GM12864 (cell line): ENCODE data around the gene ULK1.
A peak's percentile ranks its signal among the peaks of the same experiment; 100 is the strongest.
"Not testable (repeated sequence)": the region's sequence is repeated elsewhere in the genome, so short reads cannot be mapped to it uniquely, and the experiment has no call there.

Experiments used
- DNase-seq: peaks from one replicate; pipeline ENCODE4 v3.0.0-alpha.2; 2011; ENCODE audit warnings: low read depth
- H3K4me3 ChIP-seq: 2 replicates; pipeline ENCODE4 v1.5.1; 2011; ENCODE audit warnings: mild to moderate bottlenecking, low read depth, low read length, control low read depth
- TF ChIP-seq, protein P1 (sequence below): IDR thresholded peaks from 2 replicates; pipeline ENCODE4 v1.5.1; 2011; ENCODE audit warnings: low read depth, mild to moderate bottlenecking, moderate library complexity, low read length, control low read depth, inconsistent platforms; ENCODE audit errors: missing control alignments

Gene ULK1

GRCh38 chr12:131883521-131883900 lies 10.9 kb upstream of the ULK1 start:
- no peak for DNase-seq

GRCh38 chr12:131885076-131885475 lies 9.3 kb upstream of the ULK1 start:
- not testable (repeated sequence) for H3K4me3 ChIP-seq, DNase-seq

More at GRCh38 chr12:131883521-131883900, 10.9 kb upstream of the ULK1 start:
- TF ChIP-seq, protein P1, sequence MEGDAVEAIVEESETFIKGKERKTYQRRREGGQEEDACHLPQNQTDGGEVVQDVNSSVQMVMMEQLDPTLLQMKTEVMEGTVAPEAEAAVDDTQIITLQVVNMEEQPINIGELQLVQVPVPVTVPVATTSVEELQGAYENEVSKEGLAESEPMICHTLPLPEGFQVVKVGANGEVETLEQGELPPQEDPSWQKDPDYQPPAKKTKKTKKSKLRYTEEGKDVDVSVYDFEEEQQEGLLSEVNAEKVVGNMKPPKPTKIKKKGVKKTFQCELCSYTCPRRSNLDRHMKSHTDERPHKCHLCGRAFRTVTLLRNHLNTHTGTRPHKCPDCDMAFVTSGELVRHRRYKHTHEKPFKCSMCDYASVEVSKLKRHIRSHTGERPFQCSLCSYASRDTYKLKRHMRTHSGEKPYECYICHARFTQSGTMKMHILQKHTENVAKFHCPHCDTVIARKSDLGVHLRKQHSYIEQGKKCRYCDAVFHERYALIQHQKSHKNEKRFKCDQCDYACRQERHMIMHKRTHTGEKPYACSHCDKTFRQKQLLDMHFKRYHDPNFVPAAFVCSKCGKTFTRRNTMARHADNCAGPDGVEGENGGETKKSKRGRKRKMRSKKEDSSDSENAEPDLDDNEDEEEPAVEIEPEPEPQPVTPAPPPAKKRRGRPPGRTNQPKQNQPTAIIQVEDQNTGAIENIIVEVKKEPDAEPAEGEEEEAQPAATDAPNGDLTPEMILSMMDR: no peak
- H3K4me3 ChIP-seq: no peak overlapping the region

DNA sequence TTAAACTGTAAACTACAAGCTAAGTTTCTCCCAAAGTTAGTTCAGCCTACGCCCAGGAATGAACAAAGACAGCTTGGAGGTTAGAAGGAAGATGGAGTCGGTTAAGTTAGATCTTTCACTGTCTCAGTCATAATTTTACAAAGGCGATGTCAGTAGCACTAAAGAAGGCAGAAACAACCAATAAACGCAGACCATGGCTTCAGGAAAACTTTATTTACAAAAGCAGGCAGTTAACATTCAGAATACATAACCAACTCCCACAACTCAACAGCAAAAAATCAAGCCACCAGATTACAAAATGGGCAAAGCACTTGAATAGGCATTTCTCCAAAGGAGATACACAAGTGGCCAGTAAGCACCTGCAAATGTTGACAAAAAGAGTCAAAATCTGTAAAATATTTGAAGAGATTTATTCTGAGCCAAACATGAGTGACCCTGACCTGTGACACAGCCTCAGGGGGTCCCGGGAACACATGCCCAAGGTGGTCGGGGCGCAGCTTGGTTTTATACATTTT lies 8.8 kb upstream of the ULK1 start:
- TF ChIP-seq, protein P1: no peak
- no peak for DNase-seq
- H3K4me3 ChIP-seq: no peak overlapping the region

GRCh38 chr12:131891722-131892121 lies 2.7 kb upstream of the ULK1 start:
- H3K4me3 ChIP-seq, DNase-seq: not testable (repeated sequence)

DNA sequence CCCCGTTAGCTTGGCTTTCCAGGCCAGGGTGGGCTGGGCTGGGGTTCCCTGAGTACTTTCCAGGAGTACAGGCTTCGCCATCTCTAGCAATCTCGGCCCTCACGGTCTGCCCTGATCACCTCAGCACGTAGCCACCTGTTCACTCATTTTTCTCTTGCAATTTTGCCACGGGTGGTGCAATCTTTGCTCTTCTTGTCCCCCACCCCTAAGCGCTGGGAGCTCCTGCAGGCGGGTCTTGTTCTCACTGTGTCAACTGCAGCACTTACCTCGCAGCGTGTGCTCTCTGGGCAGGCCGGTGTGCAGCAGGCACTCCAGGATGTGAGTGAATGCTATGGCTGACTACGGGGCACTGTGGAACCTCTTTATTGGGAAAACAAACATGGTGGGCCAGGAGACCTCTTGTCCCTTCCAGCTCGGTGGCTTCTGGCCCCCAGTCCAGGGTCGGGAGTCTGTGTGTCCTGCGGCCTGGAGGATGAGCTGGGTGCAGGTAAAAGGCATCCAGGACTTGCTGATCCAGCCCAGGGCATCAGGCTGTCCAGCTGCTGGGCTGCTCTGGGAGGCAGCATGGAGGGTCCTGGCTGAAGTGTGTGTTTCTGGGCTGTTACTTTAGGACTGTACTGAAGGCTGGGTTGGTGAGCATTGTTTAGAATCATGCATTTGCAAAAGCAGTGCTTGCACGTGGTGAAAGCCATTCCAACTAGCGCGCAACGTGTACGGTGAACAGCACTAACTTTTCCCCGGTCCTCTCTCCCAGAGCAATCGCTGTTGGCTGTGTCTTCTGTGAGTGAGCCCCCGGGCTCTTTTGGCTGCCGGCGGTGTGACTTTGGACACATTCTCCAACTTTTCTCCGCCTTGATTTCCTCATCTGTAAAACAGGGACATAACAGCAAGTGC lies 1.5 kb upstream of the ULK1 start:
- DNase-seq: no peak
- H3K4me3 ChIP-seq: no peak overlapping the region
- TF ChIP-seq, protein P1: no peak

GRCh38 chr12:131893605-131894312 lies 663 bp upstream of the ULK1 start:
- no peak overlapping the region for H3K4me3 ChIP-seq
- TF ChIP-seq, protein P1: no peak

DNA sequence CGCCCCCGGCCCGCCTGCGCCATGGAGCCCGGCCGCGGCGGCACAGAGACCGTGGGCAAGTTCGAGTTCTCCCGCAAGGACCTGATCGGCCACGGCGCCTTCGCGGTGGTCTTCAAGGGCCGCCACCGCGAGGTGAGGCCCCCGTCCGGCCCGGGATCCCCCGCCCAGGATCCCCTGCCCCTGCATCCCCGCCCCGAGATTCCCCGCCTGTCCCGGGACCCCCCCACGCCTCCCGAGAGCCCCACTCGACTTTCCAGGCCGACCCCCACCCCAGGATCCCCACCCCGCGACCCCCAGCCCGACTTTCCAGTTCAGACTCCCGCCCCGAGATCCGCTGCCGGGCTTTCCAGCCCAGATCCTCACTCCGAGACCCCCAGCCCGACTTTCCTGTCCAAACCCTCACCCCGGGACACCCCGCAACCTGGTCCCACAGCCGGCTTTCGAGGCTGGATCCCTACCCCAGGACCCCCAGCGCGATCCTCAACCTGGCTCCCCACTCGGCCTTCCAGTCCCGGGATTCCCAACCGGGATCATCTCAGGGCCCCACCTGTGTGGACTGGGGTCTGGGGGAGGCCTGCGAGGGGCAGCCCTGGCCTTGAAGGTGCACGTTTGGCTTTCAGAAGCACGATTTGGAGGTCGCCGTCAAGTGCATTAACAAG lies 688 bp downstream of the ULK1 start:
- TF ChIP-seq, protein P1: no peak
- H3K4me3 ChIP-seq: peak overlapping the region; percentile 71
- DNase-seq: no peak

More at GRCh38 chr12:131893605-131894312, 663 bp upstream of the ULK1 start:
- no peak for DNase-seq
